Measurements from ENCODE around the gene SRRM3. TPM values are rescaled to one million over a fixed set of nuclear protein-coding genes. Genes with fewer than 3 reads are reported as not detected.

SRRM3 gene
- total RNA-seq, 1 donor from 2014 or later, result 1.7 TPM

GRCh38 chr7:76230214-76230613 is 28.5 kb downstream of the SRRM3 start:
- Histone ChIP-seq H3K4me3 (ENCODE audit: insufficient read depth, low read depth, low read length) (no peak overlapping the region), H3K9ac (ENCODE audit: low read length) (no peak overlapping the region), H2AFZ (ENCODE audit: low read depth, low read length) (no peak overlapping the region), H3K36me3 (ENCODE audit: insufficient read depth, low read length) (no peaks in the 10 kb centered on the region), H3K27me3 (ENCODE audit: insufficient read depth, low read length) (peaks cover 3% of the 10 kb centered on the region), H3K27ac (ENCODE audit: low read depth, low read length) (no peak overlapping the region), H3K4me2 (ENCODE audit: low read length) (no peak overlapping the region), H3K4me1 (ENCODE audit: insufficient read depth, low read length) (no peaks in the 10 kb centered on the region), H3K9me3 (ENCODE audit: insufficient read depth, low read depth, low read length) (no peaks in the 10 kb centered on the region), H4K20me1 (ENCODE audit: insufficient read depth, low read length) (no peaks in the 10 kb centered on the region), H3K79me2 (ENCODE audit: insufficient read depth, low read length) (no peaks in the 10 kb centered on the region)
- DNase-seq (ENCODE audit: low read depth) (no peak), FAIRE-seq (no peak)
- Mint-ChIP-seq H3K4me3 (ENCODE audit: unreplicated experiment) (no peak overlapping the region), H3K27me3 (ENCODE audit: low read depth, unreplicated experiment) (peaks cover 37% of the 10 kb centered on the region), H3K4me1 (ENCODE audit: low read depth, unreplicated experiment) (peaks cover 2% of the 10 kb centered on the region), H3K36me3 (ENCODE audit: low read depth, unreplicated experiment) (peaks cover 1% of the 10 kb centered on the region), H3K27ac (ENCODE audit: unreplicated experiment) (no peak overlapping the region), H3K9me3 (ENCODE audit: unreplicated experiment) (peaks cover 5% of the 10 kb centered on the region)
- no peak for TF ChIP-seq EZH2 (IDR thresholded peaks at IDR 0.05; ENCODE audit: insufficient read depth, low read length)
- no peak for TF ChIP-seq CTCF (IDR thresholded peaks at IDR 0.05; ENCODE audit: insufficient read depth, low read depth, low read length)

GRCh38 chr7:76231071-76231470 is 29.4 kb downstream of the SRRM3 start:
- Histone ChIP-seq H3K4me2 (ENCODE audit: low read length) (no peak overlapping the region), H3K9me3 (ENCODE audit: insufficient read depth, low read depth, low read length) (no peaks in the 10 kb centered on the region), H3K4me3 (ENCODE audit: insufficient read depth, low read depth, low read length) (no peak overlapping the region), H3K27ac (ENCODE audit: low read depth, low read length) (no peak overlapping the region), H3K36me3 (ENCODE audit: insufficient read depth, low read length) (no peaks in the 10 kb centered on the region), H3K4me1 (ENCODE audit: insufficient read depth, low read length) (no peaks in the 10 kb centered on the region), H3K9ac (ENCODE audit: low read length) (no peak overlapping the region), H3K27me3 (ENCODE audit: insufficient read depth, low read length) (peaks cover 3% of the 10 kb centered on the region), H3K79me2 (ENCODE audit: insufficient read depth, low read length) (no peaks in the 10 kb centered on the region), H2AFZ (ENCODE audit: low read depth, low read length) (no peak overlapping the region), H4K20me1 (ENCODE audit: insufficient read depth, low read length) (no peaks in the 10 kb centered on the region)
- TF ChIP-seq CTCF (IDR thresholded peaks at IDR 0.05; ENCODE audit: insufficient read depth, low read depth, low read length), result no peak
- no peak for TF ChIP-seq EZH2 (IDR thresholded peaks at IDR 0.05; ENCODE audit: insufficient read depth, low read length)
- no peak overlapping the region for H3K4me3 Mint-ChIP-seq (ENCODE audit: unreplicated experiment)
- peaks cover 1% of the 10 kb centered on the region for H3K36me3 Mint-ChIP-seq (ENCODE audit: low read depth, unreplicated experiment)
- no peak overlapping the region for H3K27ac Mint-ChIP-seq (ENCODE audit: unreplicated experiment)
- FAIRE-seq, result no peak
- H3K4me1 Mint-ChIP-seq (ENCODE audit: low read depth, unreplicated experiment), result peaks cover 2% of the 10 kb centered on the region
- peaks cover 5% of the 10 kb centered on the region for H3K9me3 Mint-ChIP-seq (ENCODE audit: unreplicated experiment)
- no peak for DNase-seq (ENCODE audit: low read depth)
- peaks cover 35% of the 10 kb centered on the region for H3K27me3 Mint-ChIP-seq (ENCODE audit: low read depth, unreplicated experiment)

- Mint-ChIP-seq H3K9me3 (ENCODE audit: unreplicated experiment) (peaks cover 5% of the 10 kb centered on the region), H3K36me3 (ENCODE audit: low read depth, unreplicated experiment) (peaks cover 1% of the 10 kb centered on the region), H3K27ac (ENCODE audit: unreplicated experiment) (no peak overlapping the region), H3K27me3 (ENCODE audit: low read depth, unreplicated experiment) (peaks cover 37% of the 10 kb centered on the region), H3K4me1 (ENCODE audit: low read depth, unreplicated experiment) (peaks cover 2% of the 10 kb centered on the region), H3K4me3 (ENCODE audit: unreplicated experiment) (no peak overlapping the region)
- no peaks in the 10 kb centered on the region for H3K4me1 ChIP-seq (ENCODE audit: insufficient read depth, low read length)
- H3K79me2 ChIP-seq (ENCODE audit: insufficient read depth, low read length), result no peaks in the 10 kb centered on the region
- TF ChIP-seq CTCF (IDR thresholded peaks at IDR 0.05; ENCODE audit: insufficient read depth, low read depth, low read length), result no peak
- TF ChIP-seq EZH2 (IDR thresholded peaks at IDR 0.05; ENCODE audit: insufficient read depth, low read length), result no peak
- no peak for FAIRE-seq
- H3K9me3 ChIP-seq (ENCODE audit: insufficient read depth, low read depth, low read length), result no peaks in the 10 kb centered on the region
- no peak overlapping the region for H3K4me2 ChIP-seq (ENCODE audit: low read length)
- H3K27me3 ChIP-seq (ENCODE audit: insufficient read depth, low read length), result peaks cover 3% of the 10 kb centered on the region
- no peaks in the 10 kb centered on the region for H3K36me3 ChIP-seq (ENCODE audit: insufficient read depth, low read length)
- H3K9ac ChIP-seq (ENCODE audit: low read length), result no peak overlapping the region
- no peak for DNase-seq (ENCODE audit: low read depth)
- H2AFZ ChIP-seq (ENCODE audit: low read depth, low read length), result no peak overlapping the region
- H3K4me3 ChIP-seq (ENCODE audit: insufficient read depth, low read depth, low read length), result no peak overlapping the region
- H4K20me1 ChIP-seq (ENCODE audit: insufficient read depth, low read length), result no peaks in the 10 kb centered on the region
- H3K27ac ChIP-seq (ENCODE audit: low read depth, low read length), result no peak overlapping the region
Observed at GRCh38 chr7:76231583-76231982, 29.9 kb downstream of the SRRM3 start.
